GM11168 (cell line): ENCODE results near the gene GFI1B.

Experiments used
- in situ Hi-C: fragments of 300-500 bp; cut with MboI; formaldehyde crosslinking; loops from one replicate; pipeline ENCODE4 v1.12.0; 2022; ENCODE audit warnings: low sequenced_read_pairs; ENCODE audit not compliant: unreplicated experiment

GFI1B gene

GRCh38 chr9:132978451-132979131 is at the start of gene GFI1B:
Gene GFI1B, plus strand, starts transcription at chr9:132978694. Its CDS starts 7,985 bp downstream, at chr9:132986679.
- in situ Hi-C loops, result no loop called here

DNA sequence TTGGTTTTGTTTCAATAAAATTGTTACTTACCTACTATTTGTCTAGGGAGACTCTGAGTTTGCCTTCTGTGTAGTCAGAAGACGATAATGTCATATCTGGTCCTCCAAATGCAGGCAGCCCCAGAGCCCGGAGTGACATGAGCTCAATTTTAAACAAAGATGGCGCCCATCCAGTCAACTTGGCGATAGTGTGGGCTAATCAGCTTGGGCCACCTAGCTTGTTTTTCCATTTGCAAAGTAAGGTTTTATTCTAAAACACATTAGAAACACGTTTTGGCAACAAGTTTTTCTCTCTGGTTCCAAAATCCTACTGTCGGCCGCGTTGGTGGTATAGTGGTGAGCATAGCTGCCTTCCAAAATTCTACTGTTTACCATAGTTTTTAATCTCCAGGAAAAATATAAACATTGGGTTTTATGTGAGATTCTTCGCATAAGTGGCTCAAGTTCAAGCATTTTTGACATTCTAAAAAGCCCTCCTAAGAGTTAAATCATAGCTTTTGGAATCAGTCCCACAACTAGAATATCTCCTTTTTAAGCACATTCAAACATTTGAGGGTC is 47.2 kb upstream of the GFI1B start:
- in situ Hi-C loops, result no loop called here

GRCh38 chr9:132935026-132935425 is 43.5 kb upstream of the GFI1B start:
- in situ Hi-C loops, result no loop called here

GRCh38 chr9:132937463-132937901 is 41.0 kb upstream of the GFI1B start:
- in situ Hi-C loops, result no loop called here

DNA sequence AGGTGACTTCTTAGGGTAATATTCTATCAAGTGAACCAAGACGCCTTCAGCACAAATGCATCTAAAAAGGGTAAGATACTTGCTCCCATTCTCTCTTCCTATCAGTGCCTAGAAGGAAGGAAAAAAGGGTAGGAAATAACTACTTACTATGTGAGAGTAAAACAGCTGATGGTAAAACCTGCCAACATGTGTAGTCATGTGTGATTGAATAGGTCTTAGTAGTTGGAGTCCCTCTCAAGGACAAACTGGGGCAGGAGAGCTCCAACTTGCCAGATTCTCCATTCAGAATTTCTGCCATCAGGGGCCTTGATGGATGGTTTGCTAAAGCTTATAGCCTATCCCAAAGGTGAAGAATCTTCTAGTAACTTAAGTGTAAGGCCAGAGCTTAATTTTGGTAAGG is 39.3 kb upstream of the GFI1B start:
- in situ Hi-C loops, result no loop called here

GRCh38 chr9:132942541-132943182 is 35.8 kb upstream of the GFI1B start:
- in situ Hi-C loops, result no loop called here

GRCh38 chr9:132943651-132944293 is 34.7 kb upstream of the GFI1B start:
- in situ Hi-C loops, result no loop called here

DNA sequence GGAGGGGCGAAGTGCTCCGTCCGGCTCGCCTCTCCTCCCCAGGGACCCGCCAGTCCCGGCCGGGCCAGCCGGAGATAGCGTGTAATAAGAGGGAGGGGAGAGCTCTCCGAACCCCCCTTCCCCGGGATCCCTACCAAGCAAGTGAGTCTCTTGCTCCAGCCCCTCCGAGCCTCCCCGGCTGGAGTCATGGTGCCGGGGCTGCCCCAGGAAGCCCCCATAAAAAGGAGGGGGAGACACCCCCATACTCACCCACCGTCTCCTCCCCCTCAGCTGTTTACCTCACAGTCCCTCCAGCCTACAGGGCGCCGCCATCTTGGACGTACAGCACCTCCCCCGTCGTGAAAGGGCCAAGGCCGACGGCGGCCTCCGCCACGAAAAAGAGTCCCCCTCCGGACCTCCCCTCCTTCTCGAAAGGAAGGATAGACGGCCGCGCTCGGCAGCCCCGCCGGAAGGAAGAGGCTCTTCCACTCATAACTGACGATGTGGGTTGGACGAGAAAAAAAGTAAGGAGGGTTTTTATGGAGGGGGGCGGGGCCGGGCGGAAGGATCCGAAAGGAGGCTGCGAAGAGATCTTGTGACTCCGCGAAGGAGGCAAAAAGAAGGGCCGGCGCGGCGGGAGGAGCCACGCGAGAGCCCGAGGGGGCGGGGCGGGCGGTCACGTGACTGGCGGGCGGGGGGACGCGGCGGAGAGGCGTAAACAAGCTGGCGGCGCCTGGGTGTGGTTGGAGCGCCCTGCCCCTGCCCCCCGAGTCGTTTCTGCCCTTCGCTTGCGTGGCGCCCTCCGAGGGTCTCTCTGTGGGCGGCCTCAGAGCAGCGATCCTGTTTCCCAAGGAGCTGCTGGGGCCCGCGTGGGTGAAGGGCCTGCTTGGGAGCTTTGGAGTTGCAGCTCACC is 34.0 kb upstream of the GFI1B start, which contains the start of gene TSC1:
TSS of gene TSC1 (minus strand) at position 323 of the 892 bp plus-strand sequence. CDS start 15,744 bp downstream, outside the sequence.
- in situ Hi-C loops, result no loop called here

- in situ Hi-C loops, result no loop called here
Measured at GRCh38 chr9:132945186-132946130, 33.0 kb upstream of the GFI1B start.

GRCh38 chr9:132946211-132946610 is 32.3 kb upstream of the GFI1B start:
- in situ Hi-C loops, result no loop called here

- in situ Hi-C loops, result no loop called here
Measured at GRCh38 chr9:132946631-132947295, 31.7 kb upstream of the GFI1B start.

DNA sequence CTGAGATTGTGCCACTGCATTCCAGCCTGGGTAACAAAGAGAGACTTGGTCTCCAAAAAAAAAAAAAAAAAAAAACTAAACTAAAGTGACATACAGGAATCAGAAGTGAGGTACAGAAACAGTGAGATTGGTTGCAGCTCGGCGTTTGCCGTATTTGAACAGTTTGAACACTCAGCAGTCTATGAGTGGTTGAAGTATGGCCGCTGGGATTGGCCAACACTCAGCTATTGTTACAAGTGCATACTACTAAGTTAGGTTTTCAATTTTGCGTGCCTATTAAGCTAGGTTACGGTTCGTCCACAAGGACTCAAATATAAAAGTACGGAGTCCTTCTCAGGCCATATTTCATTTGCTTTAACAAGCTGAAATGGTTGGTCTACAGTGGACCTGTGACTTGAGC is 30.7 kb upstream of the GFI1B start:
- in situ Hi-C loops, result no loop called here

DNA sequence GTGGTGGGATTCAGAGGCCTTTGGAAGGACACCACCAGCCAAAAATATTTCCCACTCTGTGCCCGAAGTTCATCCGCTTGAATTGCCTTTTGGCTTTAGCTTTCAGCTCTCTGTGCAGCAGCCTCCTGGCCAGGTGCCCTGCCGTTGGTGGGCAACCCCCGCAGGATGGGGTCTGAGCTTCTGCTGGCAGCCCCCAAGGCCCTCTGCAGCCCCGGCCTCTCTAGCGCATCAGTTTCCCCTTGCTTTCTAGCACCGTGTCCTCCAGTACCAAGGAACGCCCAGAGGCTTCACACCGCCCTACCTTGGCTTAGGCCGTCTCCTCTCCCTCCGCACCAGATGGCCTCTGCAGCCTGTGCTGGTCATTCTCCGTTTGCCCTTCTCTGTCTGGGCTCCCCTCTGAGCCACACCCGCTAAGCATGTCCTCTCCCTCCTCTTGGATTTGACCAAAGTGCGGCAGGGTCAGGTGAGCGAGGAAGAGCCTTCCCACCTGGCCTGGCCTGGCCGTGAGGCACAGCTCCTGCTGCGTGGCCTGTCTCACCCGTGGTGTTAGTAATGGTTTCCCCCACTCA is 29.9 kb upstream of the GFI1B start:
- in situ Hi-C loops, result no loop called here

- in situ Hi-C loops, result no loop called here
Measured at GRCh38 chr9:132949709-132950108, 28.8 kb upstream of the GFI1B start.

DNA sequence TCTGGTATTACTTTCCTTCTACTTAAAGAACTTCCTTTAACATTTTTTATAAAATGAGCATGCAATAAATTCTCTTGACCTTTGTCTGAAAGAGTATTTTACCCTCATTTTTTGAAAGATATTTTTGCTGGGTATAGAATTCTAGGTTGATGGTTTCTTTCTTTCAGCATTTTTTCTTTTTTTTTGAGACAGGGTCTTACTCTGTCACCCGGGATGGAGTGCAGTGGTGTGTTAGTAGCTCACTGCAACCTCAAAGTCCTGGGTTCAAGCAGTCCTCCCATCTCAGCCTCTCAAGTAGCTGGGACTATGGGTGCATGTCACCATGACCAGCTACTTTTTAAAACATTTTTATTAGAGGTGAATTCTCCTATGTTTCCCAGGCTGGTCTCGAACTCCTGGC is 23.4 kb upstream of the GFI1B start:
- in situ Hi-C loops, result no loop called here

GRCh38 chr9:132955768-132956167 is 22.7 kb upstream of the GFI1B start:
- in situ Hi-C loops, result no loop called here

DNA sequence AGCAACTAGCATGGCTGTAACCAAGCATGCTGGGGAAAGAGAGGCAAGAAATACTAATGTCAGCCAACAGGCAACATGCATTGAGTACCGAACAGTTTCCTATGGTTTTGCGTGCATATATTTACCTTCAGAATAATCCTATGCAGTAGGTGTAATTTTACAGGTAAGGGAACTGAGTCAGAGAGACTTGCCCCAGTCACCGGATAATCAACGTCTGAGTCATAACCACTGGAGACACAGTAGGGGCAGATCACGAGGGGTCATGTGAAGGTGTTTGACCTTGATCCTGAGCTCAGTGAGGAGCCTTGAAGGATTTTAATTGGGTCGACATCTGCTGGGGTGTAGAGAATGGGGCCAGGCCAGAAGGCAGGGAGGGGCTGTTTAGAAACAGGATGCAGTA is 20.7 kb upstream of the GFI1B start:
- in situ Hi-C loops, result no loop called here

DNA sequence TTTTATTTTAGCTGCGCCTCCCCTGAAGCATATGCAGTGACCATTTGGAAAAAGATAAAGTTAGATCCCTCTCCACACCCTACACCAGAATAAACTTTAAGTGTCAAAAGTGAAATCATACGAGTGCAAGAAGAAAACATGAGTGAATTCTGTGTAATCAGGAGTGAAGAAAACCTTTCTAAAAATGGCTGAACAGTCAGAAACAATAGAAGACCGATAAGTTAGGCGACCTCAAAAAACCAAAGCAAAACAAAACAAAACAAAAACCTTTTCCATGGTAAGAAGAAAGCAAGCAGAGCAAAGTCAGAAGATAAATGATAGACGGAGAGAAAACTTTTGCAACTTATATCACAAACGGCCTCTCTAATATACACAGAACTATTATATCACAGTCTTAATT is 17.5 kb upstream of the GFI1B start:
- in situ Hi-C loops, result no loop called here
